Measurements from ENCODE around the gene BDP1.

DNA sequence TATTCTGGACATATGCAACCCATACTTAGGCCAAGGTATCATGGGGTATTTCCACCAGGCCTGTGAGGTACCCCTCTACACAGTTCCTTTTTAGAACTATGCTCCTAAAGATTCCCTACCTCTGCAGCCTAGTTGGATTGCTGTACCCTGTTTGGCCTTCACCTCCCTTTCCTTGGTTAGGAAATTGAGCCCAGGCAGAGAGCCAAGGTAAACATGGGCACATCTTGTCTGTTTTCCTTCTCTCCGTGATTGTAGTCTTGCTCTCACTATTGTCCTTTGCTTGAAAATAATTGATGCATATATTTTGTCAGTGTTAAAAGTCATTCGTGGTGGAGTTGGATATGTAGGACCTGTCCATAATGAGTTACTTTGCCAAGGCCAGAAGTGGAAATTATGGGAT is 26.7 kb downstream of the BDP1 start:
- TF ChIP-seq, protein P1, sequence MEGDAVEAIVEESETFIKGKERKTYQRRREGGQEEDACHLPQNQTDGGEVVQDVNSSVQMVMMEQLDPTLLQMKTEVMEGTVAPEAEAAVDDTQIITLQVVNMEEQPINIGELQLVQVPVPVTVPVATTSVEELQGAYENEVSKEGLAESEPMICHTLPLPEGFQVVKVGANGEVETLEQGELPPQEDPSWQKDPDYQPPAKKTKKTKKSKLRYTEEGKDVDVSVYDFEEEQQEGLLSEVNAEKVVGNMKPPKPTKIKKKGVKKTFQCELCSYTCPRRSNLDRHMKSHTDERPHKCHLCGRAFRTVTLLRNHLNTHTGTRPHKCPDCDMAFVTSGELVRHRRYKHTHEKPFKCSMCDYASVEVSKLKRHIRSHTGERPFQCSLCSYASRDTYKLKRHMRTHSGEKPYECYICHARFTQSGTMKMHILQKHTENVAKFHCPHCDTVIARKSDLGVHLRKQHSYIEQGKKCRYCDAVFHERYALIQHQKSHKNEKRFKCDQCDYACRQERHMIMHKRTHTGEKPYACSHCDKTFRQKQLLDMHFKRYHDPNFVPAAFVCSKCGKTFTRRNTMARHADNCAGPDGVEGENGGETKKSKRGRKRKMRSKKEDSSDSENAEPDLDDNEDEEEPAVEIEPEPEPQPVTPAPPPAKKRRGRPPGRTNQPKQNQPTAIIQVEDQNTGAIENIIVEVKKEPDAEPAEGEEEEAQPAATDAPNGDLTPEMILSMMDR (IDR thresholded peaks at IDR 0.05): no peak
- no peak for TF ChIP-seq EZH2phosphoT487 (IDR thresholded peaks at IDR 0.05)

Data from neural progenitor cell (in vitro differentiated cells).